GM12878 (cell line): ENCODE measurements around the gene LETM1. TPM values are rescaled to one million over a fixed set of nuclear protein-coding genes. Genes with fewer than 3 reads are reported as not detected.

Experiments used
- ATAC-seq: fragments of 200-7000 bp; cut with Tn5 transposase; 3 replicates; pipeline ENCODE4 v1.9.1; 2020; ENCODE audit warnings: mild to moderate bottlenecking, moderate library complexity
- BruUV-seq: library from RNA; stranded (reverse); fragments of 400-500 nt; replicated peaks from 2 replicates; lab custom pipeline; 2021; lab: Mats Ljungman, UMichigan
- CTCF ChIA-PET: fragments of 300-600 bp; sonication (Branson Sonifier 250); formaldehyde crosslinking; extraction: SDS; loops from one replicate; lab custom pipeline; 2021; ENCODE audit warnings: inconsistent platforms; lab: Yijun Ruan, JAX
- POLR2A ChIA-PET: fragments of 350-600 bp; formaldehyde crosslinking; extraction: SDS; loops from one replicate; lab custom pipeline; 2021; ENCODE audit warnings: inconsistent platforms; lab: Charles Lee
- RAD21 ChIA-PET: fragments of 300-600 bp; sonication (Branson Sonifier 250); formaldehyde crosslinking; loops from one replicate; lab custom pipeline; 2023; ENCODE audit warnings: antibody characterized with exemption; ENCODE audit not compliant: unreplicated experiment; lab: Charles Lee
- SMC1A ChIA-PET: fragments of 300-600 bp; sonication (Branson Sonifier 250); formaldehyde crosslinking; loops from one replicate; lab custom pipeline; 2023; ENCODE audit not compliant: unreplicated experiment, uncharacterized antibody; lab: Charles Lee
- DNase-seq: peaks from one replicate; pipeline ENCODE4 v3.0.0-alpha.2; 2011; ENCODE audit warnings: low read depth, low spot score
- FAIRE-seq: peaks from 3 replicates; lab custom pipeline; 2011; peaks lifted over from hg19 to GRCh38; lab: Jason Lieb, UNC
- H2AFZ ChIP-seq: 2 replicates; pipeline ENCODE4 v1.6.0; 2011; ENCODE audit warnings: low read depth, low read length, control low read depth; ENCODE audit not compliant: control insufficient read depth
- H3K27ac ChIP-seq: 2 replicates; pipeline ENCODE4 v1.5.1; 2011; ENCODE audit warnings: control low read depth; ENCODE audit not compliant: control insufficient read depth, insufficient read depth
- H3K27me3 ChIP-seq, 2 experiments: replicated peaks in 1 of 2; 2 replicates each; pipeline versions ENCODE4 v1.6.0 to v1.6.1; 2011; ENCODE audit warnings: low read length in 1 of 2; ENCODE audit not compliant: control insufficient read depth in 2 of 2, insufficient read depth in 2 of 2
- H3K36me3 ChIP-seq, 2 experiments: 2 replicates each; pipeline ENCODE4 v1.5.1; 2011; ENCODE audit warnings: low read length in 1 of 2; ENCODE audit not compliant: control insufficient read depth in 2 of 2, insufficient read depth in 2 of 2
- H3K4me1 ChIP-seq: 2 replicates; pipeline ENCODE4 v1.6.1; 2011; ENCODE audit warnings: mild to moderate bottlenecking, low read length, moderate library complexity, mixed read lengths; ENCODE audit not compliant: control insufficient read depth, insufficient read depth
- H3K4me2 ChIP-seq: 2 replicates; pipeline ENCODE4 v1.6.0; 2011; ENCODE audit warnings: control low read depth; ENCODE audit not compliant: control insufficient read depth, insufficient read depth
- H3K4me3 ChIP-seq: fragments of 200-600 bp; sonication (generic); 2 replicates; pipeline ENCODE4 v1.5.1; 2016
- H3K79me2 ChIP-seq: 2 replicates; pipeline ENCODE4 v1.6.0; 2011; ENCODE audit warnings: low read length; ENCODE audit not compliant: control insufficient read depth, insufficient read depth
- H3K9ac ChIP-seq: 2 replicates; pipeline ENCODE4 v1.8.0; 2011; ENCODE audit warnings: low read length, control low read depth, mixed read lengths; ENCODE audit not compliant: control insufficient read depth, insufficient read depth
- H3K9me3 ChIP-seq: replicated peaks from 3 replicates; pipeline ENCODE4 v1.5.1; 2011; ENCODE audit warnings: mild to moderate bottlenecking, low read length; ENCODE audit not compliant: control insufficient read depth, insufficient read depth
- H4K20me1 ChIP-seq: 2 replicates; pipeline ENCODE4 v1.6.0; 2011; ENCODE audit not compliant: control insufficient read depth, insufficient read depth
- CBX5 ChIP-seq: sonication (generic); IDR thresholded peaks from 2 replicates; pipeline ENCODE4 v1.6.1; 2016; ENCODE audit warnings: low read depth, moderate library complexity, mild to moderate bottlenecking, inconsistent platforms
- CHD2 ChIP-seq: IDR thresholded peaks from 2 replicates; pipeline ENCODE4 v1.6.1; 2011; ENCODE audit warnings: low read depth, low read length, improper control_type of control experiment, borderline replicate concordance
- FOXM1 ChIP-seq: IDR thresholded peaks from 2 replicates; pipeline ENCODE4 v1.6.1; 2012; ENCODE audit warnings: low read depth, mild to moderate bottlenecking, inconsistent platforms, low read length, moderate library complexity
- JUNB ChIP-seq: IDR thresholded peaks from 2 replicates; pipeline ENCODE4 v1.6.1; 2016; ENCODE audit warnings: antibody characterized with exemption, mild to moderate bottlenecking
- SMC3 ChIP-seq: IDR thresholded peaks from 2 replicates; pipeline ENCODE4 v1.6.1; 2011; ENCODE audit warnings: low read length, improper control_type of control experiment, borderline replicate concordance
- SRF ChIP-seq, 2 experiments: IDR thresholded peaks; 2 replicates each; pipeline ENCODE4 v1.6.1; 2011; ENCODE audit warnings: low read depth in 2 of 2, low read length in 2 of 2, mild to moderate bottlenecking in 1 of 2, moderate library complexity in 1 of 2
- TBL1XR1 ChIP-seq: IDR thresholded peaks from 2 replicates; pipeline ENCODE4 v1.6.1; 2012; ENCODE audit warnings: low read depth, low read length, improper control_type of control experiment
- WGBS: methylation state at CpG from one replicate; pipeline ENCODE4 v1.1.6; 2016; ENCODE audit warnings: low lambda C conversion rate; ENCODE audit not compliant: insufficient replicate concordance, insufficient coverage; ENCODE audit errors: missing lambda C conversion rate; 5-methylcytosine and 5-hydroxymethylcytosine counted together
- in situ Hi-C: fragments of 300-500 bp; cut with MboI; formaldehyde crosslinking; loops from 9 replicates; pipeline ENCODE4 v1.14.3; 2018; ENCODE audit warnings: mixed read lengths
- intact Hi-C: fragments of 100-400 bp; cut with micrococcal nuclease; formaldehyde crosslinking; loops from one replicate; pipeline ENCODE4 v1.14.2; 2022; ENCODE audit not compliant: unreplicated experiment
- polyA plus RNA-seq, 11 experiments: library from polyadenylated mRNA; depleted of rRNA in 4 of 11; unstranded in 6 of 11; stranded (reverse) in 5 of 11; fragments of >200 nt; fragmentation: Nextera tagmentation in 4 of 11; fragmentation: Illumina TruSeq in 1 of 11; extraction: Ambion mirVana in 4 of 11; extraction: Trizol in 1 of 11; gene quantifications; 1 replicate in 1 of 11; 2 replicates in 10 of 11; pipeline versions ENCODE4 v1.2.1 to v1.2.3, GENCODE V29; 2011 to 2016; ENCODE audit warnings: inconsistent platforms in 2 of 11, missing spikeins in 2 of 11, low read depth in 1 of 11
- total RNA-seq, 4 experiments: library from RNA; depleted of rRNA in 3 of 4; stranded (reverse); fragments of >200 nt in 3 of 4; fragmentation: Illumina TruSeq in 1 of 4; extraction: Trizol in 1 of 4; gene quantifications; 2 replicates each; pipeline versions ENCODE4 v1.2.1 to v1.2.3, GENCODE V29; 2013 to 2021
- TF ChIP-seq, protein P1 (sequence below): IDR thresholded peaks from 2 replicates; pipeline ENCODE4 v1.6.1; 2012; ENCODE audit warnings: mild to moderate bottlenecking, low read depth, low read length
- TF ChIP-seq, protein P2 (sequence below): IDR thresholded peaks from 2 replicates; pipeline ENCODE4 v1.6.1; 2011; ENCODE audit warnings: low read depth, mild to moderate bottlenecking, low read length, moderate library complexity, borderline replicate concordance; ENCODE audit errors: extremely low read depth

Gene LETM1
- total and polyA plus RNA-seq, 10 of the 15 experiments (the other 5 are each of a cell fraction or from before 2014, with no cell fraction given) = 2.6 to 65.2 (median 30.2) TPM

DNA sequence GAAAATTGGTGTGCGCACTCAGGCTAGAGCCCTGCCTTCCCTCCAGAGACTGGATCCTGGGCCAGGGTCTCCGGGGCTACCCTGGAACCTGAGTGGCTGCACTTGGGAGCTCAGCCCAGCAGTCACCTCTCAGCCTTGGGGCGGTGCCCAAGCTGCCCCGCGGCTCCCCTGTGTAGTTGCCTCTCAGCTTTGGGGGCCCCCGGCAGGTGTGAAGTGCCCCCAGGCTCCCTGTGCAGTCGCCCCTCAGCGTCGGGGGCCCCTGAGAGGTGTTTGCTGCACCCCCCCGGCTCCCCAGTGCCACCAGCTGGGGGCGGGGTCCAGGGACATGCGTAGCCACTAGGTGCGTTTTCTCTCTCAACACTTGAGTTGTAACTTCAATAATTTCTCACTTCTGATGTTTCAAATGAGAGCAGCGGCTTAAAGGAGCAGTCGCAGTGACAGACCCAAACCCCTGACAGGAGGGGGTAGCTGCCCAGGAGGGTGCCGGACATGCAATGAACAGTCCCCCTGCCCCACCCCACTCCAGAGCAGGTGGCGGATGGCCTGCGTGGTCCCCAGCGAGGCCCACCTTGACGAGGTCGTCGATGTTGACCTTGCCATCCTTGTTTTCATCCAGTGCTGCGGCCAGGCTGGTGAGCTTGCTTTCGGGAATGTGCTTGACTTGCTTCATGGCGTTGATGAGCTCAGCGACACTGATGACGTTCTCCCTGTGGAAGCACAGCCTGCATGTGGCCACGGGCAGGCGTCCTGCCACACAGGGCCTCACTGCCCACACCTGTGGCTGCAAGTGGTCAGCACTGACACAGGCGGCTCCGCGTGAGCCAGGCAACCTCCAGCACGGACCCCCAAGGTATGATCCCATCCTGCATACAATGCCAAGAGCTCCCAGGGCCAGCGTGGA, 40.6 kb downstream of the LETM1 start (continued):
- TF ChIP-seq, protein P1, sequence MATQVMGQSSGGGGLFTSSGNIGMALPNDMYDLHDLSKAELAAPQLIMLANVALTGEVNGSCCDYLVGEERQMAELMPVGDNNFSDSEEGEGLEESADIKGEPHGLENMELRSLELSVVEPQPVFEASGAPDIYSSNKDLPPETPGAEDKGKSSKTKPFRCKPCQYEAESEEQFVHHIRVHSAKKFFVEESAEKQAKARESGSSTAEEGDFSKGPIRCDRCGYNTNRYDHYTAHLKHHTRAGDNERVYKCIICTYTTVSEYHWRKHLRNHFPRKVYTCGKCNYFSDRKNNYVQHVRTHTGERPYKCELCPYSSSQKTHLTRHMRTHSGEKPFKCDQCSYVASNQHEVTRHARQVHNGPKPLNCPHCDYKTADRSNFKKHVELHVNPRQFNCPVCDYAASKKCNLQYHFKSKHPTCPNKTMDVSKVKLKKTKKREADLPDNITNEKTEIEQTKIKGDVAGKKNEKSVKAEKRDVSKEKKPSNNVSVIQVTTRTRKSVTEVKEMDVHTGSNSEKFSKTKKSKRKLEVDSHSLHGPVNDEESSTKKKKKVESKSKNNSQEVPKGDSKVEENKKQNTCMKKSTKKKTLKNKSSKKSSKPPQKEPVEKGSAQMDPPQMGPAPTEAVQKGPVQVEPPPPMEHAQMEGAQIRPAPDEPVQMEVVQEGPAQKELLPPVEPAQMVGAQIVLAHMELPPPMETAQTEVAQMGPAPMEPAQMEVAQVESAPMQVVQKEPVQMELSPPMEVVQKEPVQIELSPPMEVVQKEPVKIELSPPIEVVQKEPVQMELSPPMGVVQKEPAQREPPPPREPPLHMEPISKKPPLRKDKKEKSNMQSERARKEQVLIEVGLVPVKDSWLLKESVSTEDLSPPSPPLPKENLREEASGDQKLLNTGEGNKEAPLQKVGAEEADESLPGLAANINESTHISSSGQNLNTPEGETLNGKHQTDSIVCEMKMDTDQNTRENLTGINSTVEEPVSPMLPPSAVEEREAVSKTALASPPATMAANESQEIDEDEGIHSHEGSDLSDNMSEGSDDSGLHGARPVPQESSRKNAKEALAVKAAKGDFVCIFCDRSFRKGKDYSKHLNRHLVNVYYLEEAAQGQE = no peak
- TF ChIP-seq CHD2 (no peak), FOXM1 (no peak), CBX5 (no peak), TBL1XR1 (no peak)

DNA sequence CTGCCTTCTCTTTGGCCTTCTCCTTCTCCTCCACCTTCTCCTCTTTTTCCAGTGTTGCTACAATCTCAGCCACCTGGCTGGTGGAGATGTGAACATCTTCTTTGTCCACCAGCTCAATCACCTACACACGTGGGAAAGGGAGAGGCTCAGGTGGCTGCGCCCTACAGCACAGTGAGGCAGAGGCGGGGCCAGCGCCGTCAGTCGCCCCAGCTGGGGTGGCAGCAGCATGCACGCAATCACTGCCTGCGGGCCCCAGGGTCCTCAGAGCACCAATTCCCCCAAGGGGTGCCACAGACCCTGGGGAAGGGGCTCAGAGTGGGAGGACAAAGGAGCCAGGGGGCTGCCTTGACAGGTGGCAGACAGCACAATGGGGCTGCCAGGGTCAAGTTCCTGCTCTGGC, 41.5 kb downstream of the LETM1 start:
- SMC1A ChIA-PET = interaction anchor here (1.7 kb wide), 1 partner anchor 85 kb away, joined by 5 read pairs; no protein-coding TSS in a partner anchor
- H3K4me1 ChIP-seq = no peaks in the 10 kb centered on the region; the same call in 1 of the 2 replicates
- DNase-seq = no peak
- no peak for FAIRE-seq
- TF ChIP-seq, protein P2, sequence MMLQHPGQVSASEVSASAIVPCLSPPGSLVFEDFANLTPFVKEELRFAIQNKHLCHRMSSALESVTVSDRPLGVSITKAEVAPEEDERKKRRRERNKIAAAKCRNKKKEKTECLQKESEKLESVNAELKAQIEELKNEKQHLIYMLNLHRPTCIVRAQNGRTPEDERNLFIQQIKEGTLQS = no peak
- TF ChIP-seq SMC3 = no peak
- no peak for TF ChIP-seq JUNB
- TF ChIP-seq SRF (IDR thresholded peaks at IDR 0.05; ENCODE audit: low read depth in 2 of 2, low read length in 2 of 2) = no peak
- TF ChIP-seq, all 136 proteins: peak for 0
- RAD21 ChIA-PET = interaction anchor here (1.1 kb wide), 1 partner anchor 85 kb away, joined by 4 read pairs; no protein-coding TSS in a partner anchor
- no peak overlapping the region for H2AFZ ChIP-seq
- no peak overlapping the region for H3K4me3 ChIP-seq
- peaks cover 14 to 24% of the 10 kb centered on the region in 2 experiments; a peak in 3 of 4 replicates for H3K36me3 ChIP-seq
- H3K9me3 ChIP-seq = no peaks in the 10 kb centered on the region
- H3K9ac ChIP-seq = no peak overlapping the region
- BruUV-seq = no TSS peak
- intact Hi-C loops (no loop called here), in situ Hi-C loops (no loop called here)
- POLR2A ChIA-PET = no interaction called here
- no peaks in the 10 kb centered on the region for H3K27me3 ChIP-seq
- no peaks in the 10 kb centered on the region for H4K20me1 ChIP-seq
- H3K4me2 ChIP-seq = no peak overlapping the region
- no peak for ATAC-seq
- CTCF ChIA-PET = interaction anchor here (1.0 to 2.8 kb wide), 2 partner anchors 69 to 86 kb away, joined by 3 to 24 read pairs; no protein-coding TSS in a partner anchor
- no peaks in the 10 kb centered on the region for H3K79me2 ChIP-seq
- WGBS = 93% methylated on average over 8 of the region's 8 CpGs
- H3K27ac ChIP-seq = no peak overlapping the region
